ENCODE measurements around the gene SLC7A8. TPM values are rescaled to one million over a fixed set of nuclear protein-coding genes. Genes with fewer than 3 reads are reported as not detected.

Gene SLC7A8
- total RNA-seq, 2 experiments from 2014 or later, result 4.0 to 11.4 TPM

DNA sequence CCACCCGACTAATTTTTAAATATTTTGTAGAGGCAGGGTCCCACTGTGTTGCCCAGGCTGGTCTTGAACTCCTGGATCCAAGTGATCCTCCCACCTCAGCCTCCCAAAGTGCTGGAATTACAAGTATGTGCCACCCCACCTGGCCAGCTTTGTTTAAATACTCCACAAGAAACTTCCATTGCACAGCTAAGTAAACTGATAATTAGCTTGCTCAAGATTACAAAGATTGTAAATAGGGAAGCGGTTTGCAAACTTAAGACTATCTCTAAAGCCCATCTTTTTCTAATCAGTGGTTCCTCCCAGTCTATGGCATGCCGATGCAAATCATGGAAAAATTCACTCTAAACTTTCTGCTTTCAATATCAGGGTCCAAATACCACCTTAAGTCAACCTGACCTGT, 9.7 kb downstream of the SLC7A8 start:
- Histone ChIP-seq H3K4me1 (ENCODE audit: insufficient read depth, low read length, poor library complexity, severe bottlenecking) (peaks cover 9% of the 10 kb centered on the region), H3K4me3 (ENCODE audit: low read depth, low read length, poor library complexity, severe bottlenecking) (no peak overlapping the region), H3K36me3 (ENCODE audit: insufficient read depth, low read length) (no peaks in the 10 kb centered on the region), H3K9me3 (ENCODE audit: low read length) (no peaks in the 10 kb centered on the region), H3K79me2 (ENCODE audit: insufficient read depth, low read depth, low read length) (no peaks in the 10 kb centered on the region), H3K4me2 (ENCODE audit: low read length) (no peak overlapping the region), H4K20me1 (ENCODE audit: insufficient read depth, low read length) (no peaks in the 10 kb centered on the region), H2AFZ (ENCODE audit: low read length) (no peak overlapping the region), H3K27ac (ENCODE audit: low read depth, low read length, poor library complexity, severe bottlenecking) (no peak overlapping the region), H3K9me2 (ENCODE audit: insufficient read depth, low read length) (no peaks in the 10 kb centered on the region)
- ChIA-PET POLR2A (interaction anchor here (0.7 to 2.6 kb wide), 3 partner anchors 11 to 119 kb away, joined by 3 to 10 read pairs (median 10); partner anchors contain the start of gene SLC7A8), CTCF (ENCODE audit: unreplicated experiment) (interaction anchor here (1.0 to 1.7 kb wide), 2 partner anchors 10 to 53 kb away, joined by 3 to 4 read pairs; partner anchors contain the start of gene SLC7A8)
- no peak for DNase-seq (ENCODE audit: low spot score)
- intact Hi-C loops (cut with micrococcal nuclease; ENCODE audit: unreplicated experiment), result no loop called here
- no peak for TF ChIP-seq EZH2phosphoT487 (IDR thresholded peaks at IDR 0.05; ENCODE audit: borderline replicate concordance, low read depth, low read length)
- TF ChIP-seq CTCF (conservative IDR thresholded peaks at IDR 0.05; ENCODE audit: low read length), result no peak
- BruUV-seq (replicated peaks), result no TSS peak

GRCh38 chr14:23173031-23173430, 10.4 kb downstream of the SLC7A8 start:
- no TSS peak for BruUV-seq (replicated peaks)
- H3K4me3 ChIP-seq (ENCODE audit: low read depth, low read length, poor library complexity, severe bottlenecking), result no peak overlapping the region
- no peaks in the 10 kb centered on the region for H3K36me3 ChIP-seq (ENCODE audit: insufficient read depth, low read length)
- ChIA-PET POLR2A (interaction anchor here (0.7 to 1.5 kb wide), 2 partner anchors 9 to 120 kb away, joined by 3 to 6 read pairs; no protein-coding TSS in a partner anchor), CTCF (ENCODE audit: unreplicated experiment) (interaction anchor here (1.0 to 1.7 kb wide), 2 partner anchors 11 to 53 kb away, joined by 3 to 4 read pairs; partner anchors contain the start of gene SLC7A8)
- no peak overlapping the region for H3K4me2 ChIP-seq (ENCODE audit: low read length)
- intact Hi-C loops (cut with micrococcal nuclease; ENCODE audit: unreplicated experiment), result no loop called here
- no peak overlapping the region for H2AFZ ChIP-seq (ENCODE audit: low read length)
- H3K27ac ChIP-seq (ENCODE audit: low read depth, low read length, poor library complexity, severe bottlenecking), result no peak overlapping the region
- H4K20me1 ChIP-seq (ENCODE audit: insufficient read depth, low read length), result no peaks in the 10 kb centered on the region
- peak; percentile 18 for DNase-seq (ENCODE audit: low spot score)
- H3K79me2 ChIP-seq (ENCODE audit: insufficient read depth, low read depth, low read length), result no peaks in the 10 kb centered on the region
- peaks cover 9% of the 10 kb centered on the region for H3K4me1 ChIP-seq (ENCODE audit: insufficient read depth, low read length, poor library complexity, severe bottlenecking)
- H3K9me3 ChIP-seq (ENCODE audit: low read length), result no peaks in the 10 kb centered on the region
- TF ChIP-seq CTCF (conservative IDR thresholded peaks at IDR 0.05; ENCODE audit: low read length), result no peak
- no peak for TF ChIP-seq EZH2phosphoT487 (IDR thresholded peaks at IDR 0.05; ENCODE audit: borderline replicate concordance, low read depth, low read length)
- H3K9me2 ChIP-seq (ENCODE audit: insufficient read depth, low read length), result no peaks in the 10 kb centered on the region

DNA sequence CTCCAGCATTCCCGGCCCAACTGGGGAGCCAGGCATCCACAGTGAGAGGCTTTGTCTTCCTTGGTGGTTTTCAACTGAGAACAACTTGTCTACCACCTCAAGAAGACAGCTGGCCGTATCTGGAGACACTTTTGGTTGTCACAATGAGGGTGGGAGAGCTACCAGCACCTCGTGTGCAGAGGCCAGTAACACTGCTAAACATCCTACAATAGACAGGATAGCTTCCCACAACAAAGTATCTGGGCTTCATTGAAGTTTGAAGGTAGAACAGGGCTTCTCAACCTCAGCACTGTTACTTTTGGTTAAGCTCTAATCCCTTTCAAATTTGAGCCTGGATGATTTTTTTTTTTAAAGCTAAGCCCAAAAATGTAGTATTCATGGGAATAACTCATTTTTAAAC, 10.9 kb downstream of the SLC7A8 start:
- POLR2A ChIA-PET, result interaction anchor here (1.5 kb wide), 1 partner anchor 10 kb away, joined by 6 read pairs; no protein-coding TSS in a partner anchor
- Histone ChIP-seq H3K9me3 (ENCODE audit: low read length) (no peaks in the 10 kb centered on the region), H3K4me2 (ENCODE audit: low read length) (no peak overlapping the region), H3K27ac (ENCODE audit: low read depth, low read length, poor library complexity, severe bottlenecking) (no peak overlapping the region), H3K4me3 (ENCODE audit: low read depth, low read length, poor library complexity, severe bottlenecking) (no peak overlapping the region), H3K4me1 (ENCODE audit: insufficient read depth, low read length, poor library complexity, severe bottlenecking) (peaks cover 9% of the 10 kb centered on the region), H3K9me2 (ENCODE audit: insufficient read depth, low read length) (no peaks in the 10 kb centered on the region), H3K79me2 (ENCODE audit: insufficient read depth, low read depth, low read length) (no peaks in the 10 kb centered on the region), H2AFZ (ENCODE audit: low read length) (no peak overlapping the region), H4K20me1 (ENCODE audit: insufficient read depth, low read length) (no peaks in the 10 kb centered on the region), H3K36me3 (ENCODE audit: insufficient read depth, low read length) (no peaks in the 10 kb centered on the region)
- no peak for DNase-seq (ENCODE audit: low spot score)
- no peak for TF ChIP-seq CTCF (conservative IDR thresholded peaks at IDR 0.05; ENCODE audit: low read length)
- CTCF ChIA-PET (ENCODE audit: unreplicated experiment), result interaction anchor here (1.0 to 1.7 kb wide), 2 partner anchors 11 to 52 kb away, joined by 3 to 4 read pairs; partner anchors contain the start of gene SLC7A8
- intact Hi-C loops (cut with micrococcal nuclease; ENCODE audit: unreplicated experiment), result no loop called here
- BruUV-seq (replicated peaks), result no TSS peak
